Gastroesophageal sphincter (tissue), 4 donors: ENCODE data around the gene TCF12. TPM values are rescaled to one million over a fixed set of nuclear protein-coding genes. Genes with fewer than 3 reads are reported as not detected.

Experiments
- ATAC-seq: fragments of 150-250 bp; one replicate; pipeline ENCODE4 v1.9.1; 2016; ENCODE audit warnings: mild to moderate bottlenecking, moderate library complexity
- H3K27ac ChIP-seq, 4 donors: fragments of 200-600 bp; sonication (generic) in 3 of 4; 1 replicate in 3 of 4; 2 replicates in 1 of 4; pipeline ENCODE4 v1.5.1; 2016 to 2019
- H3K27me3 ChIP-seq: fragments of 200-600 bp; sonication (generic); one replicate; pipeline ENCODE4 v1.5.1; 2019
- H3K36me3 ChIP-seq, 2 donors: fragments of 200-600 bp; sonication (generic); one replicate each; pipeline ENCODE4 v1.5.1; 2019; ENCODE audit warnings: control low read depth in 1 of 2
- H3K4me1 ChIP-seq, 3 donors: fragments of 200-600 bp; sonication (generic); 1 replicate in 2 of 3; 2 replicates in 1 of 3; pipeline ENCODE4 v1.5.1; 2016 to 2019; ENCODE audit warnings: control low read depth in 2 of 3
- H3K4me3 ChIP-seq, 2 donors: fragments of 200-600 bp; sonication (generic); one replicate each; pipeline ENCODE4 v1.5.1; 2019; ENCODE audit warnings: mild to moderate bottlenecking in 1 of 2, moderate library complexity in 1 of 2
- H3K9me3 ChIP-seq, 3 donors: fragments of 200-600 bp; sonication (generic); one replicate each; pipeline ENCODE4 v1.5.1; 2017 to 2019; ENCODE audit warnings: control low read depth in 2 of 3
- CTCF ChIP-seq, 4 experiments: fragments of 200-600 bp in 2 of 4; fragments of 450-650 bp in 2 of 4; sonication (generic) in 1 of 4; IDR thresholded peaks; one replicate each; pipeline ENCODE4 v1.5.1; 2017 to 2019; ENCODE audit warnings: antibody characterized with exemption in 4 of 4, mild to moderate bottlenecking in 2 of 4, moderate library complexity in 2 of 4
- EP300 ChIP-seq: sonication (generic); formaldehyde crosslinking; IDR thresholded peaks from one replicate; pipeline ENCODE4 v1.6.1; 2017; ENCODE audit warnings: antibody characterized with exemption, mild to moderate bottlenecking
- POLR2A ChIP-seq, 2 donors: fragments of 450-650 bp; IDR thresholded peaks; one replicate each; pipeline ENCODE4 v1.6.1; 2017; ENCODE audit warnings: antibody characterized with exemption in 2 of 2, mild to moderate bottlenecking in 2 of 2, moderate library complexity in 1 of 2
- POLR2AphosphoS5 ChIP-seq: sonication (generic); formaldehyde crosslinking; IDR thresholded peaks from one replicate; pipeline ENCODE4 v1.6.1; 2017; ENCODE audit warnings: antibody characterized with exemption
- WGBS, 2 donors: methylation state at CpG; one replicate each; pipeline ENCODE4 v1.1.5; 2018; ENCODE audit warnings: low coverage in 1 of 2; 5-methylcytosine and 5-hydroxymethylcytosine counted together
- total RNA-seq, 4 donors: library from RNA; depleted of rRNA; stranded (reverse); fragments of >200 nt; gene quantifications; one replicate each; pipeline ENCODE4 v1.1.0, GENCODE V29; 2016

The TCF12 gene
- total RNA-seq, 4 donors from 2014 or later: 78.1 to 194 (median 154) TPM

- ATAC-seq: no peak
- no peaks in the 10 kb centered on the region for H3K36me3 ChIP-seq
- no peaks in the 10 kb centered on the region for H3K9me3 ChIP-seq
- H3K27ac ChIP-seq: no peak overlapping the region
- H3K27me3 ChIP-seq: no peaks in the 10 kb centered on the region
- no peaks in the 10 kb centered on the region for H3K4me1 ChIP-seq
- TF ChIP-seq POLR2AphosphoS5: no peak
- TF ChIP-seq EP300: no peak
- no peak overlapping the region for H3K4me3 ChIP-seq
- WGBS, 2 donors: 84 to 100% methylated on average over 4 of the region's 4 CpGs
Observed at GRCh38 chr15:57100136-57100539, 181.7 kb downstream of the TCF12 start.

- H3K36me3 ChIP-seq: no peaks in the 10 kb centered on the region
- H3K27me3 ChIP-seq: no peaks in the 10 kb centered on the region
- no peaks in the 10 kb centered on the region for H3K9me3 ChIP-seq
- H3K4me1 ChIP-seq: no peaks in the 10 kb centered on the region
- no peak for ATAC-seq
- no peak overlapping the region for H3K27ac ChIP-seq
- H3K4me3 ChIP-seq: no peak overlapping the region
- 76 to 84% methylated on average over 4 to 5 of the region's 5 CpGs for WGBS, 2 donors
- TF ChIP-seq POLR2A (IDR thresholded peaks at IDR 0.05): no peak
- TF ChIP-seq CTCF (IDR thresholded peaks at IDR 0.05): no peak
Observed at GRCh38 chr15:57102858-57103257, 184.4 kb downstream of the TCF12 start.

- ATAC-seq: no peak
- no peak overlapping the region for H3K27ac ChIP-seq
- TF ChIP-seq POLR2AphosphoS5 (no peak), EP300 (no peak), CTCF (IDR thresholded peaks at IDR 0.05) (no peak), POLR2A (IDR thresholded peaks at IDR 0.05) (no peak)
- H3K4me1 ChIP-seq: peaks cover 0 to 24% (median 8%) of the 10 kb centered on the region in 3 donors
- no peaks in the 10 kb centered on the region for H3K9me3 ChIP-seq
- H3K4me3 ChIP-seq: no peak overlapping the region
- 84% methylated on average over 2 of the region's 2 CpGs; no CpG with 5 or more reads in 1 of the 2 donors for WGBS, 2 donors
- H3K36me3 ChIP-seq: no peaks in the 10 kb centered on the region
- no peaks in the 10 kb centered on the region for H3K27me3 ChIP-seq
Observed at GRCh38 chr15:57108296-57108695, 189.9 kb downstream of the TCF12 start.

GRCh38 chr15:57109005-57109404 lies 190.6 kb downstream of the TCF12 start:
- WGBS, 2 donors: 94 to 96% methylated on average over 2 of the region's 2 CpGs
- TF ChIP-seq POLR2AphosphoS5 (no peak), EP300 (no peak), POLR2A (IDR thresholded peaks at IDR 0.05) (no peak), CTCF (IDR thresholded peaks at IDR 0.05) (no peak)
- Histone ChIP-seq H3K9me3 (no peaks in the 10 kb centered on the region), H3K36me3 (no peaks in the 10 kb centered on the region), H3K4me3 (no peak overlapping the region), H3K27ac (no peak overlapping the region), H3K27me3 (no peaks in the 10 kb centered on the region), H3K4me1 (peaks cover 0 to 28% (median 8%) of the 10 kb centered on the region in 3 donors)
- ATAC-seq: no peak

- WGBS, 2 donors: 90 to 94% methylated on average over 4 of the region's 4 CpGs
- Histone ChIP-seq H3K9me3 (no peaks in the 10 kb centered on the region), H3K36me3 (no peaks in the 10 kb centered on the region), H3K4me3 (no peak overlapping the region), H3K27me3 (no peaks in the 10 kb centered on the region), H3K27ac (no peak overlapping the region), H3K4me1 (peaks cover 0 to 33% (median 8%) of the 10 kb centered on the region in 3 donors)
- ATAC-seq: no peak
- TF ChIP-seq CTCF (IDR thresholded peaks at IDR 0.05) (no peak), EP300 (no peak), POLR2A (IDR thresholded peaks at IDR 0.05) (no peak), POLR2AphosphoS5 (no peak)
Observed at GRCh38 chr15:57111002-57111401, 192.6 kb downstream of the TCF12 start.
